HG02943 (cell line): ENCODE results near the gene SMIM24.

Experiments used
- ATAC-seq: cut with Tn5 transposase; IDR thresholded peaks from one replicate; pipeline ENCODE4 v1.9.1; 2021; ENCODE audit warnings: mild to moderate bottlenecking, low read depth, moderate library complexity; ENCODE audit not compliant: unreplicated experiment

SMIM24 gene

GRCh38 chr19:3499738-3500428 lies 19.6 kb upstream of the SMIM24 start:
- ATAC-seq: no peak

DNA sequence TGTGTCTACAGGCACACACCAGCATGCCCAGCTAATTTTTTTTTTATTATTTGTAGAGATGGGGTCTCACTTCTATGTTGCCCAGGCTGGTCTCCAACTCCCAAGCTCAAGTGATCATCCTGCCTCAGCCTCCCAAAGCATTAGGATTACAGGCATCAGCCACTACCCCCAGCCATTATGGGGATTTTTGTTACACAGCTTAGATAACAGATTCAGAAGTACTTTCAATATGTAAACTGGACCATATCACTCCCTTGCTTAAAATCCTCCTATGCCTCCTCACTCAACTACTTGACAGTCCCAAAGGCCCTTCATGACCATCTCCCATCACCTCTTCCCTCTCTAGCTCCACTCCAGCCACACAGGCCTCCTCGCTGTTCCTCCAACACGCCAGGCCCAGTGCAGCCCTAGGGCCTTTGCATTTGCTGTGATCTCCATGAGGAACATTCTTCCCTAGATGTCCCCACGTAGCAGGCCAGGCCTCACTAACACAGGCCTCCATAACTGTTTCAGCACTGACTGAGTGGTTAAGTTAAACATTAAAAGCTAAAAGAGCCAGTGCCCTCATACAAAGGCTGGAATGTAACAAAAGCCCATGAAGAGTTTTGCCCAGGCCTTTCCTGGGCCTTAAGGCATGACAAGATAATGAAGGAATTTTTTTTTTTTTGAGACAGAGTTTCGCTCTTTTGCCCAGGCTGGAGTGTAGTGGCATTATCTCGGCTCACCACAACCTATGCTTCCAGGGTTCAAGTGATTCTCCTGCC lies 17.6 kb upstream of the SMIM24 start:
- ATAC-seq: no peak

DNA sequence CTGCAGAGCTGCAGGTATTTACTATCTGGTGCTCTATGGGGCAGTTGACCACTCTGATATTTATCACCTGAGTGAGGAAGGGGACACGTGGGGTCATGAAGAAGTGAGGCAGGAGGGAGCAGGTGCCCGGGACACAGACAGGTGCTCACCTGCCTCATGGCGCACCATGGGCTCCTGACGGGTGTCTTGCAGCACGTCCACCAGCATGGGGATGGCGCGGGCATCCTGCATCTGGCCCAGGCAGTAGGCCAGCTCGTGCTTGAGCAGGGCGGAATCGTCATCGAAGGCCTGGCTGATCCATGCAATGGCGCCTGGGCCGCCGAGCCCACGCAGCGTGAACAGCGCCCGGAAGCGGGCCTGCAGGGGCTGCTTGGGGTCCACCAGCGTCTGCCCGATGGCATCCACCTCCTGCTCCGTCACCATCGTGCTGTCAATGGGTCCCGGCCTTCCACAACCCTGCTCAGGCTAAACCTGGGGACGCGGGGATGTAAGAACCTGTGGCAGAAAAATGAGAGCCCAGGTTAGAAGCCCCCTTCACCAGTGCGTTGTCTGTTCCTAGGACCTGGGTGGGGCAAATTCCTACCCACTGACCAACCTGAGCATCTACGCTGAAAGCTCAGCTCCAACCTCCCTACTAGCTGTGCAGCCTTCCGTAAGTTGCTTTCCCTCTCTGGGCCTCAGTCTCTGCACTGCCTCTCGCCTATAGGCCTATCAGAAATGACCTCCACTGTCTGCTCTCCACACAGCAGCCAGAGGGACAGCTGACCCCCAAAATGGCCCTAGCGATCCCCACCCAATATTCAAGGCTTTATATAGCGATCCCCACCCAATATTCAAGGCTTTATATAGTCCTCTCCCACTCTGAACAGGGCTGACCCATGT lies 16.3 kb upstream of the SMIM24 start:
- no peak for ATAC-seq

- ATAC-seq: no peak
Observed at GRCh38 chr19:3494559-3494958, 14.2 kb upstream of the SMIM24 start.

DNA sequence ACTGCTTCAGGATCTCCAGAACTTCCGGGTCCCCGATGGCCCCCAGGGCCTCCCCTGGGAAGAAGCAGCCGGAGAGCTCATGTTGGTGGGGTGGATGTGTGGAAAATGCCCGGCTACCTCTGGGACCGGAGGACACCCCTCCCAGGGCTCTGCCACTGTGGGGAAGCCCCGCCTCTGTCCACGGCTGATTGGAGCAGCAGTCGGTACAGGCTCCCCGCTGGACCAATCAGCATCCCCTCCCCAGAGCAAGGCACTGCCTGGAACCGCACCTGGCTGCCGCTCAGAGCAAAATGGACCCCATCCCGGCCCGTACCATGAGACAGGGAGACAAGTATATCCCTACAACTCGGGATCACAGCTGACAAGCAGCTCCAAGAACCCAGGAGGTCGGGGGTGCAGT lies 13.7 kb upstream of the SMIM24 start:
- no peak for ATAC-seq

DNA sequence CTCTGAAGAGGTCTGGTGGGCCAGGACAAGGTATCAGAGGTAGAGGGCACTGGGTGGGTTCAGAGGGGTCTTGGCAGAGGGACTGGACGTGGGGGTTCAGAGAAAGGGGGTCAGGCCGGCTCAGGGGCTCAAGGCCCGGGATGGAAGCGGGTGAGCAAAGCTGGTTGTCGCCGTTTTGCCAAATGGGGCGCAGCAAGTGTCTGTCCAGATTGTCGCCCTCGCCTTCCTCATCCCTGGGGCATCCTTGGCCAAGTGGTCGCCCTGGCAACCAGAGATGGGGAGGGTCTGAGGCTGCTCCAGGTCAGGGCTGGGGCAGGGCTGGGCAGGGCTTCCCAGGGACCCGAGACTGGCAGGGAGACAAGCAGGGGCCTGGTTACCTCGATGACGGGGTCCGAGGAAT lies 13.3 kb upstream of the SMIM24 start:
- ATAC-seq: no peak

DNA sequence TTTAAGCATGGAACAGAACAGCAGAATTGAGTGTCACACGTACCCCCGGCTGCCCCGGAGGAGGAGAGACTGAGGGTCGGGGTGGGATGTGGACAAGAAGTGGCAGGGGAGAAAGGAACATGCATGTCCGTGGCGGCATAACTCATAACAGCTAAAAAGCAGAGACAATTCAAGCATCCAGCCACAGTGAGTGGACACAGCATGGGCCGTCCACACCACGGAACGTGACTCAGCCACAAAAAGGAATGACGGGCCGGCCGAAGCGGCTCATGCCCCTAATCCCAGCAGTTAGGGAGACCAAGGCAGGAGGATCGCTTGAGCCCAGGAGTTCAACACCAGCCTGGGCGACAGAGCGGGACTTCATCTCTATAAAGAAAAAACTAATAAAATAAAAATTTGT lies 12.6 kb upstream of the SMIM24 start:
- no peak for ATAC-seq

- no peak for ATAC-seq
Observed at GRCh38 chr19:3492131-3492839, 12.0 kb upstream of the SMIM24 start.

DNA sequence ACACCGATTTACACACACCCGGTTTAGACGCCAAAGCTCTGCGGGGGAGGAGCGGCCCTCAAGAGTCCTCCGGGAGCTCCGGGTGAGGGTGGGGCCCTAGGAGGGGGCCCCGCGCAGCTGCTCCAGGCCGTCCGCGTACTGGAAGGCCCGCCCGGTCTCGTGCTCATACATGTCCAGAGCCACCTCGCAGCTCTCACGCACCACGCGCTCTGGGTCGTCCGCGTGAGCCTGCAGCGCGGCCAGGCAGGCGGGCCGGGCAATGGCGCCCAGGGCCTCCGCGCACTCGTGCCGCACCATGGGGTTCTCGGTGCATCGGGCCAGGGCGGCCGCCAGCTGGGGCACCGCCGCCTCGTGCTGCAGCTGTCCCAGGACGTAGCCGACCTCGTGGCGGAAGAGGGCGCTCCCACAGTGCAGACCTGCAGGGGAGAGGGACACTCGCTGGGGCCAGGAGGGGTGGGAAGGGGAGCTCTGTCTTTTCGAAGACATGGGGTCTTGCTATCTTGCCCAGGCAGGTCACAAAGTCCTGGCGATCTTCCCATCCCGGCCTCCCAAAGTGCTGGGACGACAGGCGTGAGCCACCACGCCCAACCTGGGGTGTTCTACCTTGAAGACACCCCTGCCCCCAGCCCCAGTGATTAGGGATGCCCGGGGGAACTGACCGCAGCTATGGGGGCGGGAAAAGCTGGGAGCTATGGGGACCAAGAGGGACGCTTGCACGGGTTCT lies 11.2 kb upstream of the SMIM24 start:
- ATAC-seq: no peak

- no peak for ATAC-seq
Observed at GRCh38 chr19:3483226-3483628, 2.9 kb upstream of the SMIM24 start, which contains the start of gene SMIM44. SMIM44 (minus strand) TSS chr19:3483441; CDS start chr19:3483403, 38 bp downstream.

- ATAC-seq: no peak
Observed at GRCh38 chr19:3482507-3483225, 2.3 kb upstream of the SMIM24 start.

DNA sequence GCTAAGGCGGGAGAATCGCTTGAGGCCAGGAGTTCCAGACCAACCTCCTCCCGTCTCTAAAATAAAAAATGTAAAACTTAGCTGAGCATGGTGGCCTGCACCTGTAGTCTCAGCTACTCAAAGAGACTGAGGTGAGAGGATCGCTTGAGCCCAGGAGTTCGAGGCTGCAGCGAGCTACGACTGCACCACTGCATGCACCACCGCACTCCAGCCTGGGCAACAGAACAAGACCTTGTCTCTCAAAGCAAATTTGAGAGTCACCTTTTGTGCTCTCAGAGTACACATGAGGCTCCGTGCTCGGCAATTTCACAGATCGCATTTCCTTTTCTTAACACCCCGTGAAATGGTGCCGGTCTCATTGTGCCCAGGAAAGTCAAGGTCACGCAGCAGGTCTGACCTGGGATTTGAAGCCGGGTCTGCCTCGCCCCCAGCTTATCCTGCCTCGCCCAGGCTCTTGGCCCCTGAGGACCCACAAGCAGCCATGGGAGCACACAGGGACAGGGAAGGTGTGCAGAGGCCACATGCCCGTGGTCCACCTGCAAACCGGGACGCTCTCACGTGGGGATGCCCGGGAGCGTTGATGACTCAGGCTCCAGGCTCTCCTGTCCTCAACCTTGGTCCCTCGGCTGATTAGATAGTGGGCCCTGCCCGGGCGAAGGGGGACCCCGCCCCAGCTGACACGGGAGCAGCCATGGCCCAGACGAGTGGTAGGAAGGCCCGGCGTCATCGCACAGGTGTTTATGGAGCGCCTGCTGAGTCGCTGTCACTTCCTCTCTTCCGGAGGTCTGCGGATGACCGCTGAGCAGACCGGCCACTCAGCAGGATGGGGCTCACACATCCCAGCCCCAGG lies 1.1 kb upstream of the SMIM24 start:
- ATAC-seq: no peak

DNA sequence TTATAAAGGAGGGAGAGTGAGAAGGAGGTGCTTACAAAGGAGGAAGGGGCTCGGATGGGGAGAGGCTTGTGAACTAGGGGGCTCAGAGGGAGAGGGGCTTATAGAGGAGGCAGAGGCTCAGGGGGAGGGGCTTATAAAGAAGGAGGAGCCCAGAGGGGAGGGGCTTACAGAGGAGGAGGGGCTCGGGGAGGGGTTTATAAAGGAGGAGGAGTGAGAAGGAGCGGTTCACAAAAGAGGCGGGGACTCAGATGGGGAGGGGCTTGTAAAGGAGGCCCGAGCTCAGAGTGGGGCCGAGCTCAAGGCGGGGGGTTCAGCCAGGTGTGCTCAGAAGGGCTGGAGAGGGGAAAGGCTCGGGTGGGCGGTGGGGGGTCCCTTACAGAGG lies 500 bp downstream of the SMIM24 start:
- ATAC-seq: no peak

DNA sequence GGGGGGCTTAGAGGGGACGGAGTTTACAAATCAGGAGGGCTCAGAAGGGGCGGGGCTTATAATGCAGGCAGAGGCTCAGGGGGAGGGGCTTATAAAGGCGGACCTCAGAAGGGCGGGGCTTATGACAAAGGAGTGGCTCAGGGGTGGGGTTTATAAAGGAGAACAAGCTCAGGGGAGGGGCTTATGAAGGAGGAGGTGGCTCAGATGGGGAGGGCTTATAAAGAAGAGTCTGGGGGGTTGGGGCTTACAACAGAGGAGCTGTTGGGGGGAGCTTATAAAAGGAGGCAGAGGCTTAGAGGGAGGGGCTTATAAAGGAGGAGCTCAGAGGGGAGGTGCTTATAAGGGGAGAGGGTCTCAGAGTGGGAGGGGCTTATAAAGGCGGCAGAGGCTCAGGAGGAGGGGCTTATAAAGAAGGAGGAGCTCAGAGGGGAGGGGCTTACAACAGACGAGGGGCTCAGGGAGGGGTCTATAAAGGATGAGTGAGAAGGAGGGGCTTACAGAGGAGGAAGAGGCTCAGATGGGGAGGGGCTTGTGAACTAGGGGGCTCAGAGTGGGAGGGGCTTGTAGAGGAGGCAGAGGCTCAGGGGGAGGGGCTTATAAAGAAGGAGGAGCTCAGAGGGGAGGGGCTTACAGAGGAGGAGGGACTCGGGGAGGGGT lies 1.0 kb downstream of the SMIM24 start:
- no peak for ATAC-seq

DNA sequence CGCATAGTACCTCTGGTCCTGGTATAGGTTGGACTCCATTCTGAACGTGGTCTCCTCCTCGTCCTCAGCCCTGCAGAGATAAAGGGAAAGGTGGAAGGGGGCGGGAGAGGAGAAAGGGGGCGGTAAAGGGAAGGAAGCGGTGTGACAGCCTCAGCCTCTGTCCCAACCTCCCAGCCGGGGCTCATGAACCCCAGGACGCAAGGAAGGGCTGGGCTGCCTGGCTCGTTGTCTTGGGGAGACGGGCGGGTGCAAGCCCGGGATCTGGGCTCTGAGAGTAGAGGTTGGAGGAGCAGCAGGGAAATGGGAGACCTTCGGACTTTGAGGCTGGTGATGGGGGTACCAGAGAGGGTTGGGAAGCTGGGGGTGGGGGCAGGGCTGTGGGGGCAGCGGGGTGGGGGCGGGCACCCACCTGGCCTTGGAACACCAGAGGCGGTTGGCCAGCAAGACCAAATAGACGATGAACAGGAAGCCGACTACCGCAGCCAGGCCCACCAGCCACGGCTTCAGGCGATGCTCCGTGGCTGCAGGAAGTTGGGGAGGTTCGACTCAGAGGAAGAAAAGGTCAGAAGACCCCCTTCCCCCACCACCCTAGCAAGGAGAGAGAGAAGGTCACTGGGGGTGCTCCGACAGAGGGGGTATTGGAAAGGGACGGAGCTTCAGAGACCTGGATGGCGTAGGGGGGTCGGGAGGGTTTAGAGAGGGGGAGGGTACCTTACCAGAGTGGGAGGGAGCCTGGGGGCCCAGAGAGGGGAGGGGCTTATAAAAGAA lies 1.7 kb downstream of the SMIM24 start:
- ATAC-seq: no peak

DNA sequence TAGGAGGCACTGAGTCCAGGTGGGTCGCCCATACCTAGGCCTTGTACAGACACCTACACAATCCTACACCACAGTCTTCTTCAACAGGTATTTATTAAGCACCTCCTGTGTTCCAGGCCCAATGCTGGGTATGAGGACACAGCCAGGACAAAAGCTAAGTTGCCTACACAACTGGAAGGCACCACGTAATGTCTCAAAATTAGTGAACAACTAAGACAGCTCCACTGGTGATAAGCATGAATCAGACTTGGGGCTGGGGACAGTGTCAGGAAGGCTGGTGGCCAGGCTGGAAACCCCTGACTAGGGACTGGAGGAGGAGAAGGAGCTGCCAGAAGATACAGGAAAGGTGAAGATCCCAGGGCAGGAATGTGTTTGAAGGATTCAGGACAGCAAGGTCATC lies 2.4 kb downstream of the SMIM24 start:
- no peak for ATAC-seq

DNA sequence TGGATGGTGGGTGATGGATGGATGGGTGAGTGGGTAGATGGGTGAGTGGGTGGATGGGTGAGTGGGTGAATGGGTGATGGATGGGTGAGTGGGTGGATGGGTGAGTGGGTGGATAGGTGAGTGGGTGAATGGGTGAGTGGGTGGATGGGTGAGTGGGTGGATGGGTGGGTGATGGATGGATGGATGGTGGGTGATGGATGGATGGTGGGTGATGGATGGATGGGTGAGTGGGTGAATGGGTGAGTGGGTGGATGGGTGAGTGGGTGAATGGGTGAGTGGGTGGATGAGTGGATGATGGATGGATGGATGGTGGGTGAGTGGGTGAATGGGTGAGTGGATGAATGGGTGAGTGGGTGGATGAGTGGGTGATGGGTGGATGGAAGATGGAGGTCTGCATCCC lies 2.8 kb downstream of the SMIM24 start:
- no peak for ATAC-seq
